NOMO-1 treated with dmso at 0.1 percent for 144 hours (cell line): ENCODE measurements around the gene CCDC51.
A peak's percentile ranks its signal among the peaks of the same experiment; 100 is the strongest.
"Not testable (repeated sequence)": the region's sequence is repeated elsewhere in the genome, so short reads cannot be mapped to it uniquely, and the experiment has no call there.

Experiments used
- DNase-seq: peaks from one replicate; lab custom pipeline; 2025; ENCODE audit not compliant: unreplicated experiment; lab: John Stamatoyannopoulos, UW

The CCDC51 gene

GRCh38 chr3:48439820-48440589 lies at the start of gene CCDC51, which contains the start of gene TMA7:
CCDC51 (minus strand) TSS chr3:48440119; CDS start chr3:48435128, 4,991 bp downstream.
TMA7 (plus strand) TSS chr3:48440257; CDS start chr3:48440297, 40 bp downstream.
- peak; percentile 98 for DNase-seq

- DNase-seq = no peak
Observed at GRCh38 chr3:48486952-48487351, 47.0 kb upstream of the CCDC51 start.

GRCh38 chr3:48482822-48483221 lies 42.9 kb upstream of the CCDC51 start:
- not testable (repeated sequence) for DNase-seq

GRCh38 chr3:48480891-48481290 lies 41.0 kb upstream of the CCDC51 start:
- not testable (repeated sequence) for DNase-seq

- no peak for DNase-seq
Observed at GRCh38 chr3:48478626-48479555, 39.0 kb upstream of the CCDC51 start.

GRCh38 chr3:48477959-48478520 lies 38.1 kb upstream of the CCDC51 start:
- DNase-seq = no peak

GRCh38 chr3:48476426-48477053 lies 36.6 kb upstream of the CCDC51 start:
- DNase-seq = no peak

GRCh38 chr3:48475188-48475587 lies 35.3 kb upstream of the CCDC51 start:
- no peak for DNase-seq

GRCh38 chr3:48474619-48475018 lies 34.7 kb upstream of the CCDC51 start:
- DNase-seq = no peak

- not testable (repeated sequence) for DNase-seq
Observed at GRCh38 chr3:48474031-48474430, 34.1 kb upstream of the CCDC51 start.

GRCh38 chr3:48473617-48473952 lies 33.7 kb upstream of the CCDC51 start:
- DNase-seq = no peak

- DNase-seq = peak; percentile 95
Observed at GRCh38 chr3:48472923-48473616, 33.2 kb upstream of the CCDC51 start.

- DNase-seq = no peak
Observed at GRCh38 chr3:48472673-48472922, 32.7 kb upstream of the CCDC51 start.

GRCh38 chr3:48470286-48470685 lies 30.4 kb upstream of the CCDC51 start:
- DNase-seq = no peak

- DNase-seq = no peak
Observed at GRCh38 chr3:48469046-48469915, 29.4 kb upstream of the CCDC51 start.

GRCh38 chr3:48468329-48468731 lies 28.4 kb upstream of the CCDC51 start:
- DNase-seq = no peak

GRCh38 chr3:48467473-48468267 lies 27.8 kb upstream of the CCDC51 start:
- no peak for DNase-seq

- no peak for DNase-seq
Observed at GRCh38 chr3:48467110-48467454, 27.2 kb upstream of the CCDC51 start.
